ENCODE results near the gene RIC8A. TPM values are rescaled to one million over a fixed set of nuclear protein-coding genes. Genes with fewer than 3 reads are reported as not detected.

The RIC8A gene
- total and polyA plus RNA-seq, 9 of the 15 experiments (the other 6 are each of a cell fraction or from before 2014, with no cell fraction given): 10.7 to 108 (median 72.1) TPM

GRCh38 chr11:256952-257737 is 49.6 kb downstream of the RIC8A start:
- 34% methylated on average over 10 of the region's 14 CpGs for WGBS (ENCODE audit: insufficient coverage, low coverage, missing lambda C conversion rate)
- no peaks in the 10 kb centered on the region; the same call in 1 of the 2 replicates for H3K9me3 ChIP-seq (replicated peaks; ENCODE audit: control insufficient read depth, insufficient read depth, low read depth, low read length)
- H4K20me1 ChIP-seq (replicated peaks; ENCODE audit: control insufficient read depth, insufficient read depth, low read length): no peaks in the 10 kb centered on the region
- H3K4me1 ChIP-seq (replicated peaks in 1 of 2; ENCODE audit: control insufficient read depth in 2 of 2, insufficient read depth in 2 of 2, low read length in 2 of 2): peaks cover 13 to 19% of the 10 kb centered on the region in 2 experiments
- in situ Hi-C loops (cut with MboI): no loop called here
- DNase-seq (ENCODE audit: extremely low read depth in 1 of 4, low spot score in 3 of 4) (no peak), FAIRE-seq (no peak), ATAC-seq (peak; percentile 14; the same call in 1 of the 3 replicates)
- no peak overlapping the region for H3K4me3 ChIP-seq
- H3K9ac ChIP-seq (ENCODE audit: insufficient read depth in 1 of 2, low read depth in 2 of 2, low read length in 2 of 2): peak overlapping the region in 1 of 2 experiments; percentile 81; a peak in 2 of 4 replicates
- H3K27ac ChIP-seq (ENCODE audit: extremely low read depth, low read depth, low read length): no peak overlapping the region
- no peaks in the 10 kb centered on the region for H3K27me3 ChIP-seq (ENCODE audit: control insufficient read depth in 2 of 2, insufficient read depth in 2 of 2, low read length in 2 of 2)
- peak overlapping the region; percentile 38; the same call in 1 of the 2 replicates for H2AFZ ChIP-seq (ENCODE audit: low read depth, low read length)
- CTCF ChIA-PET (ENCODE audit: low intra/inter-chr PET ratio): no interaction called here
- POLR2A ChIA-PET: interaction anchor here (1.2 to 1.7 kb wide), 2 partner anchors 8 to 10 kb away, joined by 5 to 10 read pairs; no protein-coding TSS in a partner anchor
- no peaks in the 10 kb centered on the region for H3K9me1 ChIP-seq (ENCODE audit: control insufficient read depth, insufficient read depth, low read length)
- intact Hi-C loops (cut with micrococcal nuclease): no loop called here
- TF ChIP-seq E2F6 (IDR thresholded peaks at IDR 0.05; ENCODE audit: borderline replicate concordance in 1 of 2, extremely low read depth in 1 of 2, insufficient read depth in 1 of 2, insufficient read length in 1 of 2, low read depth in 1 of 2, low read length in 1 of 2, poor library complexity in 1 of 2, severe bottlenecking in 1 of 2) (peak in 1 of 2 experiments; percentile 14), POLR2B (IDR thresholded peaks at IDR 0.05; ENCODE audit: low read depth, partially characterized antibody) (no peak), SPI1 (IDR thresholded peaks at IDR 0.05; ENCODE audit: borderline replicate concordance, low read depth, low read length) (peak; percentile 89)
- no peak overlapping the region; the same call in 1 of the 2 replicates for H3K4me2 ChIP-seq (ENCODE audit: insufficient read depth, low read length)
- no TSS peak for BruUV-seq (replicated peaks)
- H3K79me2 ChIP-seq (ENCODE audit: control insufficient read depth, insufficient read depth, low read length): no peaks in the 10 kb centered on the region
- peaks cover 18% of the 10 kb centered on the region for H3K36me3 ChIP-seq (ENCODE audit: control insufficient read depth, insufficient read depth, low read length)
